Stimulated activated CD4-positive, alpha-beta T cell treated with anti-CD3 and anti-CD28 coated beads, TNF-alpha, amount 100 ng/mL, for 4 hours (primary cell): ENCODE data around the gene MPV17L2.
A peak's percentile ranks its signal among the peaks of the same experiment; 100 is the strongest.
"Not testable (repeated sequence)": the region's sequence is repeated elsewhere in the genome, so short reads cannot be mapped to it uniquely, and the experiment has no call there.

Experiments used
- DNase-seq, 3 experiments: peaks; one replicate each; pipeline ENCODE4 v3.0.0-alpha.2; 2020; ENCODE audit warnings: low read depth in 3 of 3

MPV17L2 gene

DNA sequence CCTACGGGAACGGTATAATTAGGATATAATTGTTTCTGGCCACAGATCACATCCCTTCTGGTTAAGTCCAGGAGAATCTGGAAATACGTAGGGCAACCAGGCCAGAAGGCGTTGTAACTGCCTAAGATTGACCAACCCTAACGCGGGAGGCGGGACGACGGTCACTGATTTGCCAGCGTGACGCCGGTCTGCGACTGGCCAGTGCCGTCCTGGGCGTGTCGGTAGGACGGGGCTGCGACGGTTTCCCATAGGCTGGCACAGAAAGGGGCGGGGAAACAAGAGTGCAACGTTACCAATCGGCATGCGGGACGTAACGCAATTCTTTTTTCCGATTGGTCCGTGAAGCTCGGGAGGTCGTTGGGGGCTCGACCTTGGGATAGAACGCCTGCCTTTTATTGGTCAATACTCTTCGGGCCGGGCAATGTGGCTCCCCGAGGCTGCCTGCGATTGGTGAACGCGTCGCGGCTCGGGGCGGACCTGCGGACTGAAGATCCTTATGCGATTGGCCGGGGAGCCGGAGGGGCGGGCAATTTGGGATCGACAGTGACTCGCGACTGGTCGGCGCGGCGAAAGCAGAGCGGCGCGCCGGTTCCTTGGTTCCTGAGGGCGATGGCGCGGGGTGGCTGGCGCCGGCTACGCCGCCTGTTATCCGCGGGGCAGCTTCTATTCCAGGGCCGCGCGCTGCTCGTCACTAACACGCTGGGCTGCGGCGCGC is at the start of gene MPV17L2:
Gene MPV17L2 (plus strand): TSS at position 546 of the 715 bp plus-strand sequence. CDS start 64 bp downstream, at position 610.
- DNase-seq: peak; percentile 93 to 98 (median 96)

DNA sequence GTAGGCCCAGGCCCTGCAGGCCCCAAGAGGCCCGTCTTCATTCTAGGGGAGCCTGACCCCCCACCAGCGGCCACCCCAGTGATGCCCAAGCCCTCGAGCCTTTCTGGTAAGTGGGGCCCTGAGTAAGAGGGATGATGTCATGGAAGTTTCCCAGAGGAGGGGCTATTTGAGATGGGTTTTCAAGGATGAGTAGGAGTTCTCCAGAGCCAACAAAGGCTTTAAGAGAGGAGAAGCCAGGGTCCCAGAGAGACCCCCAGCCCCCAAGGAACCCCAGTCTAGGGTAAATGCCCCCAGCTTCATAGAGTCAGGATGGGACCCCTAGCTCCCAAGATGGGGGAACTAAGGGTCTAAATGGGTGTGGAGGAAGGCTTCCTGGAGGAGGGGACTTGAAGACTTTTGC is 49.1 kb upstream of the MPV17L2 start:
- DNase-seq: no peak

DNA sequence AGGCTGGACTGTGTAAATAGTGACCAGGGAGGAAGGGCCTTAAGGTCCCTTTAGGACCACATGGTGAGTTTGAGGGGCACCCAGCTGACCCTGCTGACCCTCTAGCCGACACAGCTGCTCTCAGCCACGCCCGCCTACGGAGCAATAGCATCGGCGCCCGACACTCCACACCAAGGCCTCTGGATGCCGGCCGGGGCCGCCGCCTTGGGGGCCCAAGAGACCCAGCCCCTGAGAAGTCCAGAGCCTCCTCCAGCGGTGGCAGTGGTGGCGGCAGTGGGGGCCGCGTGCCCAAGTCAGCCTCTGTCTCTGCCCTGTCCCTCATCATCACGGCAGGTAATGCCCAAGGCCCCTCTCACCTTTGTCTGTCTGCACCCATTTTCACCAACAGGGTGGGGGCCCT is 48.7 kb upstream of the MPV17L2 start:
- no peak for DNase-seq

DNA sequence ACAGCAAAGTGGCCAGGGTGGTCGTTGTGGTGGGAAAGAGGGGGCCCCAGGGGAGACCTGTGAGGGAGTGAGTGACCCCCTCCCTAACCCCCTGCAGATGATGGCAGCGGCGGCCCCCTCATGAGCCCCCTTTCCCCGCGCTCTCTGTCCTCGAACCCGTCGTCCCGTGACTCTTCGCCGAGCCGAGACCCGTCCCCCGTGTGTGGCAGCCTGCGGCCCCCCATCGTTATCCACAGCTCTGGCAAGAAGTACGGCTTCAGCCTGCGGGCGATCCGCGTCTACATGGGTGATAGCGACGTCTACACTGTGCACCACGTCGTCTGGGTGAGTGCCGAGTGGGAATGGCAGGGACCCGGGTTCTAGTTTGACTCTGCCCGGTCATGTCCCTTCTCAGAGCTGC is 48.1 kb upstream of the MPV17L2 start:
- no peak for DNase-seq

DNA sequence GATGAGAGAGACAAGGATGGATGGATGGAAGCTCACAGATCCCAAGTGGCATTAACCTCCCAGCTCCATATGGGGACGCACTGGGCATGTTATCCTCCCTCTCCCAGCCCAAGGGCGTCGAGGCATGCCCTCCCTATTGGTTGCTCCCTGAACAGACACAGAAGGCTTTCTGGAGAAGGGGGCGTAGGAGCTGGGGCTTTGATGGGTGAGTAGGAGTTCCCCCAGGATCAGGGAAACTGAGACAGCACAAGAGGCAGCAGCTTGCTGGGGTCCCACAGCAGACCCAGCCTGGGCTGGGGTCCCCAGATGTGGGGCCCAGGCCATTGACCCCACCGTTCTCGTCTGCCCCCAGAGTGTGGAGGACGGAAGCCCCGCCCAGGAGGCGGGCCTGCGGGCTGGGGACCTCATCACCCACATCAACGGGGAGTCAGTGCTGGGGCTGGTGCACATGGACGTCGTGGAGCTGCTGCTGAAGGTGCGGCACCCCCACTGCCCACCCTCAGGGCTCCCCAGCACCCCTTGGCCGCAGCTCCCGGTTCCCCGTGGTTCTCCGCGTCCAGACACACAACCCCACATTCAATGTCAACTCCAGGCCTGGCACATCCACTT is 47.5 kb upstream of the MPV17L2 start:
- DNase-seq: no peak

DNA sequence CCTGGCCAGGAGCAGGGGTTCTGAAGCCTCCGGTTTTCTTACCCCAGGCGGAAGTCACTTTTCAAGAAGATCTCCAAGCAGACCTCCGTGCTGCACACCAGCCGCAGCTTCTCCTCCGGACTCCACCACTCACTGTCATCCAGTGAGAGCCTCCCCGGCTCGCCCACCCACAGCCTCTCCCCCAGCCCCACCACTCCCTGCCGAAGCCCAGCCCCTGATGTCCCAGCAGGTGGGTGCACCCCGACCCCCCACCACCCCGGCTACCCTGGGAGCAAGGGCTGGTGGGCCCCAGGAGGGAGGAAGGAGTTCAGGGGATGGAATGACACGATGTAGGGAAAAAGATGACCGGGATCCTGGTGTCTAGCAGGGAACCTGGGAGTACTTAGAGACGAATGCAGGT is 45.6 kb upstream of the MPV17L2 start:
- no peak for DNase-seq

DNA sequence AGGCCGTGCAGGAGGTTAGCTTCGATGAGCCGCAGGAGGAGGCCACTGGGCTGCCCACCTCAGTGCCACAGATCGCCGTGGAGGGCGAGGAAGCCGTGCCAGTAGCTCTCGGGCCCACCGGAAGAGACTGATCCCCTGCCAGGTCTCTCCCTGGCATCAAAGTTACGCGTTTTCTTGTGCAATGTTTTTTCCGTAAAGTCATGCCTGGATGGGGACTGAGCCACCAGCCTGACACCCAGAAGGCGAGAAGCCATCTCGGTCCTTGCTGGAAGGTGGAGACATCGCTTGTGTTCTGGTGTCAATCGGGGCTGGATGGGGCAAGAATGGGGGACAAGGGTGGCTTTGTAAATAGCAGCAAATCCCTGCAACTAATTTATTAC is 43.4 kb upstream of the MPV17L2 start:
- no peak for DNase-seq

DNA sequence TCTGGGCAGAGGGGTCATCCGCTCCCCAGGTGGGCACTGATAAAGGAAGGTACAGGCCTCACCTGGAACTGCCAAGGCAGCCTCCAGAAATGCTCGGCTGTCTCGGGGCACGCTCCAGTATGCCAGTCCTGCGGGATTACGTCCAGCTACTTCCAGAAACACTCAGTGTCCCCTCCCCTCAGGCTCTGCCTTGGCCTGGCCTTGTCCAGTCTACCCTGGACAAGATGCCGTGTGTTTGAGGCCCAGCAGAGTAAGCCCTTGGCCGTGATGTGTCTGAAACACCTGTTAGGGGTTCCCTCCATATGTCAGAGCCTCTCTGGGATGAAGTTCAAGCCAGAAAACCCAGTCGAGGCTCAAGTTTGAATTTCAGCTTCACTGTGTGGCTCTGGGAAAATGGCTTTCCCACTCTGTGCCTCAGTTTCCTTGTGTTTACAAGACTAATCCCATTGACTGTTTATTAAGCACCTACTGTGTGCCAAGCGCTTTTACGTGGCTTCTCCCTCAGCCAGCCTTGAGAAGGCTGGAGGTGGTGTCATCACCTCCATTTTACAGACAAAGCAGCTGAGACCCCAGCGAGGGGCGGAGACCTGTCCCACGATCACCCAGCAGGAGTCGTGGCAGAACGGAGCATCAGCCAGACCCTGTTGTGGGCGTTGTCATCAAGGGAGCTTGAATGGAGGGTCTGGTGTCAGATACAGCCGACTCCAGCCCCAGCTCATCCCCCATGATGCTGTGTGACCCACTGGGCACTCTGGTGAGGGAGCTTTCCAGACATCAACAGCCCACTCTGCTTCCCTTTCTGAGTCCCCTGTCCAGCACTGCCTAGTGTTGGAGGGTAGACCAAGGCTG is 42.0 kb upstream of the MPV17L2 start:
- DNase-seq: no peak

DNA sequence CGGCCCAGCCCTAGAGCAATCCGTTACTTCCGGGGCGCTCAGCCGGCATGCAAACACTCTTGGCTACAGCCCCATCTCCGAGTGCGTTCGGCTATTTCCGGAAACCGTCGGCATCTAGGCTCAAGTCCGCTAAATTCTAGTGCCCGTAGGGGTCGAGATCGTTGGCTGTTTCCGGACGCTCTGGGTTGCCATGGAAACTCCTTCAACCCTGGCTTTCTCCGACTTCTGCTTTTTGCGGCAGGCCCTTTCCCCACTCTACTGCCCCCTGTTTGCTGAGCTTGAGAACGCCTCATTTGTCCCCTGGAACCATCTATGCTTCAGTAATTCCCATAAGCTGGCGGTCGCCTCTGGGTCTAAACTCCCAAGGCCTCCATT is 40.6 kb upstream of the MPV17L2 start:
- DNase-seq: peak; percentile 86 to 97 (median 91)

DNA sequence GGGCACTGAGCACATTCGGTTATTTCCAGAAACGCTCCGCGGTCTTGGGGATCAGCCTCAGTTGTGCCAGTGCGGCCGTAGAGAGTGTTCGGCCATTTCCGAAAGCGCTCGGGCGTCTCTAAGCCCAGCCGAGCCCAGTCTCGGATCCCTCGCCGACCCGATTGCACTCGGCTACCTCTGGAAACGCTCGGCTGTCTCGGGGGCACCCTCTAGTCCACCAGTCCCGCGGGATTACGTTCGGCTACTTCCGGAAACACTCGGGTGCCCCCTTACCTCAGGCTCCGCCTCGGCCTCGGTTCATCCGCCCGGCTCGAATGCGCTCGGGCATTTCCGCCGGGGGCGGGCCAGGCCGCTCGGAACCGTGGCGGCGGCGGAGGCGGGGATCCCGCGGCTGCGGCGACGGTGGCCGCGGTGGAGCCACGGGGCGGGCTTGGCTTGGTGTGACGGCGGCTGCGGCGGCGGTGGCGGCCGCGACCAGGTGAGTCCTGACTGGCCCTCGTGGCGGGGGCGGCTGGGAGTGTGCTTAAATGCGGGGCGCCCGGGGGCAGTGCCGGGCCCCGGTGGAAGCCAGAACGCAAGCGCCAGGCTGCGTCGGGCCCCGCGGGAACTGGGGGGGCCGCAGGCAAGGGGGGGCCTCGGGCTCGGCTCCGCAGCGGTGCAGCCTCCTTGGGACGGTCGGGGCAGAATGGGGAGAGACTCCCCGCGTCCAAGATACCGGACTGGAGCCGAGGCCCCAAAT is 40.0 kb upstream of the MPV17L2 start, which contains the start of gene PIK3R2:
Gene PIK3R2 (plus strand): TSS at position 347 of the 739 bp plus-strand sequence. CDS start 2,717 bp downstream, outside the sequence.
- peak; percentile 97 to 99 (median 99) for DNase-seq

DNA sequence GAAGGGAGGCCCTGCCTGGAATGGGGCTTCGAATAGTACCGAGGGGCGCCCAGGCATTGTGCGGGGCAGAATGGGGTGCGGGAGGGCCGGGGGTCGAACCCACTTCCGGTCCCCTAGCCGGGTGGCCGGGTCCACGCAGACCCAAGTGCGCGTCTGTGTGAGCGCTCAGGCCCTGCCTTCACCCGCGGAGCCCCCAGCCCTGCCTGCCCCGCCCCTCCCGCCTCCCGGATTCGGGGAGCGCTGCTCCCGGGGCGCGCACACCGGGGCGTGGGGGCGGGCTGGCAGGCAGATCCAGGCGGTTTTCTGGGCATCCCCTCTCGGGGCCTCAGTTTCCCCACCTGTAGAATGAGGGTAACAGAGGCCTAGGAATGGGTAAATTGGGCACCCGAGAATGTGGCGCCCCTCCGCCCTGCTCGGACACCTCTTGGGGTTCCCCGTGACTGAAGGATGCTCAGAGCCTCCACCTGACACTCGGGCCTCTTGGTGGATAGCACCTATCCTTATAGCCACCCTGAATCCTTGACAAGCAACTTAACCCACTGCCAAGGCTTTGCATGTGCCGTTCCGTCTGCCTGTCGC is 39.4 kb upstream of the MPV17L2 start:
- DNase-seq: no peak

DNA sequence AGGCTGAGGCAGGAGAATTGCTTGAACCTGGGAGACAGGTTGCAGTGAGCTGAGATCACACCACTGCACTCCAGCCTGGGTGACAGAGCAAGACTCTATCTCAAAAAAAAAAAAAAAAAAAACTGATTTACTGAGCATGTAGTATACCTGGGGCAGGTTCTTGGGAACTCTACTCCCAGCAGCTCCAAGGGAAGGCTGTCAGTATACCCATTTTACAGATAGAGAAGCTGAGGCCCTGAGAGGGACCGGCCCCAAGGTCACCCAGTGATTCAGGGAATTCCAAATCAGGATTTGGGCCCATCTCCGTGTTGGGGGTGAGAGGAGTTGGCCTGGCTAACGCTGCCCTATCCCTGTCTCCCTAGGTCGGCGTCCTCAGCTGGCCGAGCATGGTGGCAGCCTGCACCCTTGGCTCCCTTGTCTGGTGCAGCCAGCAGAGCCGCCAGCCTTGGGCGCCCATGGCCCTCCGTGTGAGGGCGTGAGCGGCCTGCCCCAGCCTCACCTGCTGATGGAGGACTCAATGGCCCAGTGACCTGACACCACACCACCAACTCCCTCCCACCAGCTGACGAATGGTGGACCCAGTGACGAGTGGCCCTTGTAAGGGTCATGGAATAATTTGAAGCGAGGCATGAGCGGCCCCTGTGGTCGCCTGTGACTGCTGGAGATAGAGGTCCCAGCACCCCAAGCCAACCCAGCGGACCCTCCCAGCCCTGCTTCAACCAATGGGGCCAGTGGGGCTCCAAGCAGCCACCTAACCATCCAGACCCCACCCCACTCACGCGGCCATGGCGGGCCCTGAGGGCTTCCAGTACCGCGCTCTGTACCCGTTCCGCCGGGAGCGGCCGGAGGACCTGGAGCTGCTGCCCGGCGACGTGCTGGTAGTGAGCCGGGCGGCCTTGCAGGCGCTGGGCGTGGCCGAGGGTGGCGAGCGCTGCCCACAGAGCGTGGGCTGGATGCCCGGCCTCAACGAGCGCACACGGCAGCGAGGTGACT is 37.6 kb upstream of the MPV17L2 start:
- DNase-seq: no peak

DNA sequence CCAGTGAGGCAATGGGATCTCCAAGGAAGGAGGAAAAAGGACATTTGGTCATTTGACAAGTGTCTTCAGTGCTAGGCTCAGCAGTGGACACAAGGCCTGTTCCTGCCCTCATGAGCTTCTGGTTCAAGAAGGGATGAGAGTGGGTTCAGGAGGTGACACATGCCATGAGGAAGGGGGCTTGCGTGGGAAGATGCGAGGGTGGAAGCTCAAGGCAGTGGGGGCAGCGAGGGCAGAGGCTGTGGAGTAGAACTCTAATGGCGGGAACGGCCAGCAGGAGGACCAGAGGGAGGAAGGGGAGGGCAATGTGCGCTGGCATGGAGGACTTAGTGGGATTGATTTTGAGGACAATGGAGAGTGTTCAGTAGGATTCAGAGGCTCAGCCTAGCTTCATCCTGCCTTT is 36.8 kb upstream of the MPV17L2 start:
- DNase-seq: no peak

DNA sequence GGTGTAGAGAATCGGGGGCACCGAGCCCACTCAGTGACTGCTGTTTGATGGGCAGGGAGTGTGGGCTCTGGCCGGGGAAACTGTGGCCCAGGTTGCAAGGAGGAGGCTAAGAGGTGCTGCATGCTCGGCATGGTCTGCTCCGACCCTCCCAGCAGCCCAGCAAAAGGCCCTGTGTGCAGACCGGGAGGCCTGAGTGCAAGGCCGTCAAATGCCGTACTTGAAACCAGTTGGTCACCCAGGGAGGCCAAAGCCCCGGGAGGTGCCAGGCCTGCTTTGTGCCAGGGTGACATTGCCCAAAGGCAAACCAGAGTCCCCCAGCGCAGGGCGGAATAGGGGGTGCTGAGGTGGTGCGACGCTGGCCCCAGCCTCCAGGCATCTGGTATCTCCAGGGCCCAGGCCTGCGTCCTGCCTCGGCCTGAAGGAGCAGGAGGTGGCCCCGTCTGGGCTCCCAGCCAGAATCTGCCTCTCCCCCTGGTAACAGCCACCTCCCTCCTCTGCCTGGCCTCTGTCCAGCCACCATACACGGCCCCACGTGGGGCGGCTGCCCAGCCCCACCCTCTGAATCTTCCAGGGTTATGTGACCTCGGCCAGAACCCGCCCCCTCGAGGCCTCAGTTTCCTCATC is 36.1 kb upstream of the MPV17L2 start:
- no peak for DNase-seq

DNA sequence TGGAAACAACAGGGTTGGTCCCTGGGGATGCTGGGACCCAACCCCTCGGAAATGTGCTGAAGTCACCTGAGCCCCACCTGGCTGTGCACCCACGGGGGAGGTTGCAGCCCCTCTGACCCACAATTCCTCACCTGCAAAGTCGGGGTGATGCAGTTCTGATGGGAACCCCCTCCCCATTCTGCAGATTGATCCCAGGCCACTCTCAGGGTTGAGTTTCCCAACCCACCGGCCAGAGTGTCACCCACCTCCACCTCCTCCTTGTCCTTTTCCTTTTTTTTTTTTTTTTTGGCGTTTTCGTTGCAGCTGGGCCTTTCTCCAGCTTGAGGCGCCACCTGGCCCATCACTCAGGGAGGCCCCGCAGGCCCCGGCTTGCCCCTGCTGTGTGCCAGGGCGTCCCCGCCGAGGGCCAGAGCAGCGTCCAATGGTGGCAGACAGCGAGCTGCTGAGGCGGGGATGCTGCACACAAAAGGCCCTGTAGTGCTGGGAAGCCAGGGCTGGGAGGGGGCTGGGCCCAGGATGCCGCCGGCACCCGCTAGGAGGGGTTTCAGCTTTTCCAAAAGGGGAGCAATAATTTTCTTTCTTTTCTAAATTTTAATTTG is 35.5 kb upstream of the MPV17L2 start:
- no peak for DNase-seq

DNA sequence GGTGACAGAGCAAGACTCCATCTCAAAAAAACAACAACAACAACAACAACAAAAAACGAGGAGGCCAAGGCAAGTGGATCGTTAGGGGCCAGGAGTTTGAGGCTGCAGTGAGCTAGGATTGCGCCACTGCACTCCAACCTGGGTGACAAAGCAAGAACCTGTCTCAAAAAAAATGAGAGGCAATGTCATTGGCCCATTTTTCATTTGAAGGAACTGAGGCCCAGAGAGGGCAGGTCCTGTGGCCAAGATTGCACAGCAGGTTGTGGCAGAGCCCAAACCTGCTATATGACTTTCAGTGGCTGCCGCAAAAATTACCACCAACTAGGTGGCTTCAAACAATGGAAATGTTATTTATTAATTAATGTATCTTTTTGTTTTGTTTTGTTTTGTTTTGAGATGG is 34.6 kb upstream of the MPV17L2 start:
- DNase-seq: no peak

DNA sequence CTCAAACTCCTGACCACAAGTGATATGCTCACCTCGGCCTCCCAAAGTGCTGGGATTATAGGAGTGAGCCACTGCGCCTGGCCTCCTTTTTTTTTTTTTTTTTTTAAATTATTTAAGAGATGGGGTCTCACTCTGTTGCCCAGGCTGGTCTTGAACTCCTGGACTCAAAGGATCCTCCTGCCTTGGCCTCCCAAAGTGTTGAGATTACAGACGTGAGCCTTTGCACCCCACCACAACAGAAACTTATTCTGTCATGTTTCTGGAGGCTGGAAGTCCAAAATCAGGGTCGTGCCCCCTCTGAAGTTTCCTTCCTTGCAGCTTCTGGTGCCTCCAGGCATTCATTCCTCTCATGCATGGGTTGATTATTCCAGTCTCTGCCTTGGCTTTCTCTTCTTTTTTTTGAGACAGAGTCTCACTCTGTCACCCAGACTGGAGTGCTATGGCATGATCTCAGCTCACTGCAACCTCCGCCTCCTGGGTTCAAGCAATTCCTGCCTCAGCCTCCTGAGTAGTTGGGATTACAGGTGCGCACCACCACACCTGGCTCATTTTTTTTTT is 33.9 kb upstream of the MPV17L2 start:
- DNase-seq: not testable (repeated sequence)

DNA sequence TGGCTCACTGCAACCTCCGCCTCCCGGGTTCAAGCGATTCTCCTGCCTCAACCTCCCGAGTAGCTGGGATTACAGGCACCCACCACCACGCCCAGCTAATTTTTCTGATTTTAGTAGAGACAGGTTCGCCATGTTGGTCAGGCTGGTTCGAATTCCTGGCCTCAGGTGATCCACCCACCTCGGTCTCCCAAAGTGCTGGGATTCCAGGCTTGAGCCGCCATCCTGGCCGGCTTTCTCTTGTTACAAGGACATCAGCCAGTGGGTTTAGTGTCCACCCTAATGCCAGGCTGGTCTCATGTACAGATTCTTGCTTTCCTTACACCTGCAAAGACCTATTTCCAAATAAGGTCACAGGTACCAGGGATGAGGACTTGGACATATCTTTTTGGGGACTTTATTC is 33.2 kb upstream of the MPV17L2 start:
- DNase-seq: no peak

DNA sequence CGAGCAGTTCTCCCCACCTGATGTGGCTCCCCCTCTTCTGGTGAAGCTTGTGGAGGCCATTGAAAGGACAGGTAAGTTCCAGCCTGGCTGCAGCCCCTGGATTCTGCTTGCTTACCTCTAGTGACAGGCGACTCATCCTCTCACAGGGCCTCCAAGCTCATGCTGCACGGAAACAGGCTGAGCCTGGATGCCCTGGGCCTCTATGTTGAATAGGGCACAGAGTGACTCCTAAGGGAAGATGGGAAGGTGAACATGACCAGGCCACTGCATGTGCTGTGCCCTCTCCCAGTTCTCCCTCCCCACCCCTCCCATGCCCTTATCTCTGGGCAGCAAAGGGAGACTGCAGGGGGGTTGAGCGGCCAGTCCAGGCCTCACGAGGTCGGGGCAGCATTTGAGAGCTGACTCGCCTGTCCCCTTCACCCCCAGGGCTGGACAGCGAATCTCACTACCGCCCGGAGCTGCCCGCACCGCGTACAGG is 32.5 kb upstream of the MPV17L2 start:
- no peak for DNase-seq
